Activated CD4-positive, alpha-beta memory T cell treated with anti-CD3 and anti-CD28 coated beads, Interleukin-2, amount 10 ng/mL, durations not matched to agents 7 days and 5 days (primary cell): ENCODE measurements around the gene AGMAT. TPM values are rescaled to one million over a fixed set of nuclear protein-coding genes. Genes with fewer than 3 reads are reported as not detected.
"Not testable (repeated sequence)": the region's sequence is repeated elsewhere in the genome, so short reads cannot be mapped to it uniquely, and the experiment has no call there.

Experiments used
- CTCF ChIA-PET: fragments of 350-600 bp; sonication (Branson Sonifier 250); formaldehyde crosslinking; loops from one replicate; lab custom pipeline; 2021; ENCODE audit warnings: antibody characterized with exemption, inconsistent platforms; lab: Charles Lee
- POLR2A ChIA-PET: fragments of 350-600 bp; sonication (Branson Sonifier 250); formaldehyde crosslinking; loops from one replicate; lab custom pipeline; 2021; ENCODE audit warnings: antibody characterized with exemption; lab: Charles Lee
- DNase-seq: peaks from one replicate; pipeline ENCODE4 v3.0.0-alpha.2; 2020
- H3K27ac Mint-ChIP-seq: one replicate; pipeline ENCODE4 v1.8.0; 2021; ENCODE audit warnings: mild to moderate bottlenecking, mixed read lengths
- H3K27me3 Mint-ChIP-seq: one replicate; pipeline ENCODE4 v1.8.0; 2021; ENCODE audit warnings: mixed read lengths
- H3K36me3 Mint-ChIP-seq: one replicate; pipeline ENCODE4 v1.8.0; 2021; ENCODE audit warnings: low read depth, mixed read lengths
- H3K4me1 Mint-ChIP-seq: one replicate; pipeline ENCODE4 v1.8.0; 2021; ENCODE audit warnings: mixed read lengths
- H3K4me3 Mint-ChIP-seq: one replicate; pipeline ENCODE4 v1.8.0; 2021; ENCODE audit warnings: mild to moderate bottlenecking, mixed read lengths
- H3K9me3 Mint-ChIP-seq: one replicate; pipeline ENCODE4 v1.8.0; 2021; ENCODE audit warnings: mixed read lengths
- total RNA-seq, 2 experiments: library from RNA; stranded (reverse); gene quantifications; one replicate each; pipeline ENCODE4 v1.2.3, GENCODE V29; 2021

Gene AGMAT
- total RNA-seq, 2 experiments from 2014 or later, result 7.9 to 8.4 TPM

- Mint-ChIP-seq H3K4me1 (peaks cover 13% of the 10 kb centered on the region), H3K27me3 (peaks cover 11% of the 10 kb centered on the region)
- not testable (repeated sequence) for H3K27ac Mint-ChIP-seq, H3K36me3 Mint-ChIP-seq, H3K9me3 Mint-ChIP-seq, H3K4me3 Mint-ChIP-seq, DNase-seq
- ChIA-PET CTCF (interaction anchor here (1.4 to 1.5 kb wide), 4 partner anchors 10 to 25 kb away, joined by 3 to 6 read pairs (median 4); no protein-coding TSS in a partner anchor), POLR2A (interaction anchor here (0.8 to 3.9 kb wide), 8 partner anchors 12 to 229 kb away, joined by 3 to 46 read pairs (median 4); partner anchors contain the start of genes DDI2 and DNAJC16)
Measured at GRCh38 chr1:15604400-15604799, 19.5 kb upstream of the AGMAT start.

GRCh38 chr1:15603966-15604282, 19.1 kb upstream of the AGMAT start:
- POLR2A ChIA-PET, result interaction anchor here (0.7 to 3.9 kb wide), 13 partner anchors 12 to 229 kb away, joined by 3 to 46 read pairs (median 4); partner anchors contain the start of genes DDI2 and DNAJC16
- Mint-ChIP-seq H3K4me3 (peak overlapping the region; percentile 57), H3K4me1 (peaks cover 13% of the 10 kb centered on the region), H3K27me3 (peaks cover 11% of the 10 kb centered on the region), H3K27ac (peak overlapping the region; percentile 9)
- not testable (repeated sequence) for DNase-seq, H3K9me3 Mint-ChIP-seq, H3K36me3 Mint-ChIP-seq
- CTCF ChIA-PET, result interaction anchor here (1.0 to 1.5 kb wide), 6 partner anchors 10 to 24 kb away, joined by 3 to 6 read pairs (median 3); no protein-coding TSS in a partner anchor

- H3K36me3 Mint-ChIP-seq, result no peaks in the 10 kb centered on the region
- H3K9me3 Mint-ChIP-seq, result peaks cover 4% of the 10 kb centered on the region
- POLR2A ChIA-PET, result interaction anchor here (0.6 to 3.9 kb wide), 16 partner anchors 12 to 230 kb away, joined by 3 to 46 read pairs (median 4); partner anchors contain the start of genes AGMAT, DDI2 and DNAJC16
- H3K4me3 Mint-ChIP-seq, result peak overlapping the region; percentile 57
- peak overlapping the region; percentile 9 for H3K27ac Mint-ChIP-seq
- CTCF ChIA-PET, result interaction anchor here (0.8 to 1.4 kb wide), 5 partner anchors 9 to 98 kb away, joined by 3 read pairs; no protein-coding TSS in a partner anchor
- H3K27me3 Mint-ChIP-seq, result peaks cover 14% of the 10 kb centered on the region
- peak; percentile 95 for DNase-seq
- H3K4me1 Mint-ChIP-seq, result peaks cover 13% of the 10 kb centered on the region
Measured at GRCh38 chr1:15603050-15603965, 18.5 kb upstream of the AGMAT start.

- DNase-seq, result no peak
- H3K9me3 Mint-ChIP-seq, result no peaks in the 10 kb centered on the region
- H3K27me3 Mint-ChIP-seq, result peaks cover 18% of the 10 kb centered on the region
- H3K36me3 Mint-ChIP-seq, result no peaks in the 10 kb centered on the region
- CTCF ChIA-PET, result interaction anchor here (1.0 kb wide), 1 partner anchor 20 kb away, joined by 4 read pairs; no protein-coding TSS in a partner anchor
- H3K27ac Mint-ChIP-seq, result no peak overlapping the region
- H3K4me1 Mint-ChIP-seq, result peaks cover 5% of the 10 kb centered on the region
- POLR2A ChIA-PET, result no interaction called here
- H3K4me3 Mint-ChIP-seq, result no peak overlapping the region
Measured at GRCh38 chr1:15598436-15598835, 13.6 kb upstream of the AGMAT start.

- CTCF ChIA-PET, result interaction anchor here (0.6 to 1.9 kb wide), 7 partner anchors 33 to 220 kb away, joined by 3 to 8 read pairs (median 4); no protein-coding TSS in a partner anchor
- Mint-ChIP-seq H3K27ac (no peak overlapping the region), H3K4me1 (no peaks in the 10 kb centered on the region), H3K36me3 (no peaks in the 10 kb centered on the region), H3K9me3 (no peaks in the 10 kb centered on the region), H3K4me3 (no peak overlapping the region), H3K27me3 (peaks cover 18% of the 10 kb centered on the region)
- DNase-seq, result no peak
- POLR2A ChIA-PET, result interaction anchor here (1.1 to 1.4 kb wide), 2 partner anchors 22 to 117 kb away, joined by 4 to 5 read pairs; partner anchors contain the start of gene DDI2
Measured at GRCh38 chr1:15595809-15596617, 11.2 kb upstream of the AGMAT start.

- POLR2A ChIA-PET, result interaction anchor here (1.4 kb wide), 1 partner anchor 25 kb away, joined by 3 read pairs; the partner anchor contains the start of gene DDI2
- H3K4me1 Mint-ChIP-seq, result no peaks in the 10 kb centered on the region
Measured at GRCh38 chr1:15592285-15592684, 7.4 kb upstream of the AGMAT start.

GRCh38 chr1:15583016-15583706, 1.7 kb downstream of the AGMAT start:
- peaks cover 30% of the 10 kb centered on the region for H3K36me3 Mint-ChIP-seq
- ChIA-PET CTCF (interaction anchor here (1.2 kb wide), 1 partner anchor 20 kb away, joined by 3 read pairs; no protein-coding TSS in a partner anchor), POLR2A (interaction anchor here (1.1 to 1.3 kb wide), 2 partner anchors 21 to 102 kb away, joined by 3 to 5 read pairs; no protein-coding TSS in a partner anchor)
- H3K4me3 Mint-ChIP-seq, result peak overlapping the region; percentile 70
- peaks cover 41% of the 10 kb centered on the region for H3K4me1 Mint-ChIP-seq
- H3K27ac Mint-ChIP-seq, result no peak overlapping the region
- no peaks in the 10 kb centered on the region for H3K27me3 Mint-ChIP-seq
- no peak for DNase-seq
- no peaks in the 10 kb centered on the region for H3K9me3 Mint-ChIP-seq

More at GRCh38 chr1:15592285-15592684, 7.4 kb upstream of the AGMAT start:
- DNase-seq, result no peak
- Mint-ChIP-seq H3K36me3 (peaks cover 9% of the 10 kb centered on the region), H3K4me3 (no peak overlapping the region), H3K9me3 (no peaks in the 10 kb centered on the region), H3K27me3 (peaks cover 8% of the 10 kb centered on the region), H3K27ac (no peak overlapping the region)
- CTCF ChIA-PET, result interaction anchor here (1.0 to 3.2 kb wide), 3 partner anchors 12 to 149 kb away, joined by 3 to 7 read pairs (median 4); no protein-coding TSS in a partner anchor

- peaks cover 46% of the 10 kb centered on the region for H3K4me1 Mint-ChIP-seq
- no peak for DNase-seq
- H3K27ac Mint-ChIP-seq, result peak overlapping the region; percentile 98
- H3K27me3 Mint-ChIP-seq, result no peaks in the 10 kb centered on the region
- peaks cover 27% of the 10 kb centered on the region for H3K36me3 Mint-ChIP-seq
- ChIA-PET CTCF (interaction anchor here (0.6 to 1.5 kb wide), 4 partner anchors 8 to 137 kb away, joined by 3 to 4 read pairs (median 3); no protein-coding TSS in a partner anchor), POLR2A (interaction anchor here (0.9 to 3.2 kb wide), 12 partner anchors 8 to 396 kb away, joined by 3 to 27 read pairs (median 4); partner anchors contain the start of genes DDI2, DNAJC16 and ZBTB17)
- H3K4me3 Mint-ChIP-seq, result peak overlapping the region; percentile 3
- no peaks in the 10 kb centered on the region for H3K9me3 Mint-ChIP-seq
Measured at GRCh38 chr1:15579683-15580047, 5.2 kb downstream of the AGMAT start.

GRCh38 chr1:15578921-15579682, 5.7 kb downstream of the AGMAT start:
- Mint-ChIP-seq H3K9me3 (no peaks in the 10 kb centered on the region), H3K27ac (peak overlapping the region; percentile 98), H3K4me3 (peak overlapping the region; percentile 3), H3K4me1 (peaks cover 42% of the 10 kb centered on the region), H3K36me3 (peaks cover 28% of the 10 kb centered on the region), H3K27me3 (no peaks in the 10 kb centered on the region)
- POLR2A ChIA-PET, result interaction anchor here (0.6 to 3.2 kb wide), 14 partner anchors 9 to 396 kb away, joined by 3 to 27 read pairs (median 4); partner anchors contain the start of genes DDI2, DNAJC16 and ZBTB17
- DNase-seq, result peak; percentile 63
- CTCF ChIA-PET, result interaction anchor here (0.6 to 1.5 kb wide), 4 partner anchors 8 to 137 kb away, joined by 3 to 4 read pairs (median 3); no protein-coding TSS in a partner anchor

- peak; percentile 34 for DNase-seq
Measured at GRCh38 chr1:15577691-15578090, 7.2 kb downstream of the AGMAT start.

More at GRCh38 chr1:15577691-15578090, 7.2 kb downstream of the AGMAT start:
- Mint-ChIP-seq H3K9me3 (no peaks in the 10 kb centered on the region), H3K4me1 (peaks cover 32% of the 10 kb centered on the region), H3K27ac (peak overlapping the region; percentile 98), H3K27me3 (no peaks in the 10 kb centered on the region), H3K36me3 (peaks cover 28% of the 10 kb centered on the region), H3K4me3 (peak overlapping the region; percentile 48)
- POLR2A ChIA-PET, result interaction anchor here (0.9 to 3.2 kb wide), 4 partner anchors 10 to 51 kb away, joined by 3 to 27 read pairs (median 14); partner anchors contain the start of genes DDI2 and DNAJC16
- CTCF ChIA-PET, result no interaction called here
